Skeletal muscle tissue (tissue), 4 donors: Measurements from ENCODE around the gene REPIN1. TPM values are rescaled to one million over a fixed set of nuclear protein-coding genes. Genes with fewer than 3 reads are reported as not detected.
A peak's percentile ranks its signal among the peaks of the same experiment; 100 is the strongest.

Experiments used
- H3K27ac ChIP-seq: one replicate; pipeline ENCODE4 v1.7.0; 2013; ENCODE audit warnings: mild to moderate bottlenecking, low read depth, low read length, inconsistent platforms
- H3K27me3 ChIP-seq, 3 donors: one replicate each; pipeline ENCODE4 v1.7.0; 2013; ENCODE audit warnings: low read length in 3 of 3; ENCODE audit not compliant: control insufficient read depth in 3 of 3, insufficient read depth in 3 of 3
- H3K36me3 ChIP-seq, 3 donors: one replicate each; pipeline ENCODE4 v1.7.0; 2013; ENCODE audit warnings: low read length in 3 of 3; ENCODE audit not compliant: control insufficient read depth in 3 of 3, insufficient read depth in 3 of 3
- H3K4me1 ChIP-seq, 3 donors: one replicate each; pipeline ENCODE4 v1.7.0; 2013; ENCODE audit warnings: low read length in 3 of 3, mild to moderate bottlenecking in 3 of 3; ENCODE audit not compliant: control insufficient read depth in 3 of 3, insufficient read depth in 3 of 3
- H3K4me3 ChIP-seq, 3 donors: one replicate each; pipeline ENCODE4 v1.7.0; 2013; ENCODE audit warnings: low read length in 3 of 3
- H3K9ac ChIP-seq, 3 donors: one replicate each; pipeline ENCODE4 v1.7.0; 2013; ENCODE audit warnings: low read length in 3 of 3, mild to moderate bottlenecking in 3 of 3, moderate library complexity in 2 of 3, low read depth in 1 of 3
- H3K9me3 ChIP-seq, 3 donors: one replicate each; pipeline ENCODE4 v1.7.0; 2013; ENCODE audit warnings: low read length in 3 of 3; ENCODE audit not compliant: control insufficient read depth in 3 of 3
- total RNA-seq: library from RNA; depleted of rRNA; stranded (reverse); fragments of >200 nt; gene quantifications from one replicate; pipeline ENCODE4 v1.2.3, GENCODE V29; 2014
- donor health status: Osteomylitis.

REPIN1 gene
- total RNA-seq, 1 donor from 2014 or later, result 31.3 TPM

DNA sequence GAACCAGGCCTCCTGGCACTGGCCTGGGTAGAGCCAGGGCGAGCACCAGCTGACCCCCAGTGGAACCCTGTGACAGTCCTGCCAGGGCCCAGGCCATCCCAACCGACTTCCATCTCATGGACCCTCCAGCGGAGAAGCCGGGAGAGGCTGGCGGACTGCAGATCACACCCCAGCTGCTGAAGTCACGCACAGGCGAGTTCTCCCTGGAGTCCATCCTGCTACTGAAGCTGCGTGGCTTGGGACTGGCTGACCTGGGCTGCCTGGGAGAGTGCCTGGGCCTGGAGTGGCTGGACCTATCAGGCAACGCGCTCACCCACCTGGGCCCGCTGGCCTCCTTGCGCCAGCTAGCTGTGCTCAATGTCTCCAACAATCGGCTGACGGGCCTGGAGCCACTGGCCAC, 31.9 kb upstream of the REPIN1 start:
- Histone ChIP-seq H3K27me3 (peaks cover 22 to 31% (median 23%) of the 10 kb centered on the region in 3 donors), H3K4me1 (peaks cover 9 to 16% (median 15%) of the 10 kb centered on the region in 3 donors), H3K27ac (no peak overlapping the region), H3K36me3 (no peaks in the 10 kb centered on the region), H3K9ac (no peak overlapping the region), H3K4me3 (no peak overlapping the region), H3K9me3 (no peaks in the 10 kb centered on the region)

DNA sequence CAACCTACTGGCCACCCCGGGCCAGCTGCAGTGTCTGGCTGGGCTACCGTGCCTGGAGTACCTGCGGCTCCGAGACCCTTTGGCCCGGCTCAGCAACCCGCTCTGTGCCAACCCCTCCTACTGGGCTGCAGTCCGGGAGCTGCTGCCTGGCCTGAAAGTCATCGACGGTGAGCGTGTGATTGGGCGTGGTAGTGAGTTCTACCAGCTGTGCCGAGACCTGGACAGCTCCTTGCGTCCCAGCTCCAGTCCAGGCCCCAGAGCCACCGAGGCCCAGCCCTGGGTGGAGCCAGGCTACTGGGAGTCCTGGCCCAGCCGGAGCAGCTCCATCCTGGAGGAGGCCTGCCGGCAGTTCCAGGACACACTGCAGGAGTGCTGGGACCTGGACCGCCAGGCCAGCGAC, 31.4 kb upstream of the REPIN1 start:
- peaks cover 13 to 18% (median 16%) of the 10 kb centered on the region in 3 donors for H3K4me1 ChIP-seq
- H3K27me3 ChIP-seq, result peaks cover 27 to 35% (median 28%) of the 10 kb centered on the region in 3 donors
- H3K9ac ChIP-seq, result no peak overlapping the region
- no peak overlapping the region for H3K4me3 ChIP-seq
- no peak overlapping the region for H3K27ac ChIP-seq
- no peaks in the 10 kb centered on the region for H3K36me3 ChIP-seq
- H3K9me3 ChIP-seq, result no peaks in the 10 kb centered on the region

DNA sequence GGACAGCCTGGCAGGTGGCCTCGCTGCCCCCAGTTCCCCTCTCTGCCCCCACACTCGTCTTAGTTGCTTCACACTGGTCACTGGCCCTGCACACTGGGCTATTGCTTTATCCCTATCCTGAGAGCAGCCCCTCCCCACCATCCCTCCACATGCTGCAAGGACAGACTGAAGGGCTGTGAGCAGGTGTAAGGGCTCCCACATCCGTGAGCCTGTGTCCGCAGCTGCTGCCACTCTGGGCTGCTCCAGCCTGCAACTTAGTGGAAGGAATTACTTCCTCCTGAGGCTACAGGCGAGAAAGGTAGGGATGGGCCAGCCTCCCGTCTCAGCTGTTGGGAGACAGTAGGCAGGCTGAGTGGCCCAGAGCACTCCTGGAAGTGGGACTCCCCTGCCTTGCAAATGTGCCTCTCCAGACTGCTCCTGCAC, 31.0 kb upstream of the REPIN1 start:
- Histone ChIP-seq H3K9me3 (no peaks in the 10 kb centered on the region), H3K9ac (no peak overlapping the region), H3K4me3 (no peak overlapping the region), H3K36me3 (no peaks in the 10 kb centered on the region), H3K27ac (no peak overlapping the region), H3K27me3 (peaks cover 28 to 40% (median 32%) of the 10 kb centered on the region in 3 donors), H3K4me1 (peaks cover 13 to 18% (median 16%) of the 10 kb centered on the region in 3 donors)

DNA sequence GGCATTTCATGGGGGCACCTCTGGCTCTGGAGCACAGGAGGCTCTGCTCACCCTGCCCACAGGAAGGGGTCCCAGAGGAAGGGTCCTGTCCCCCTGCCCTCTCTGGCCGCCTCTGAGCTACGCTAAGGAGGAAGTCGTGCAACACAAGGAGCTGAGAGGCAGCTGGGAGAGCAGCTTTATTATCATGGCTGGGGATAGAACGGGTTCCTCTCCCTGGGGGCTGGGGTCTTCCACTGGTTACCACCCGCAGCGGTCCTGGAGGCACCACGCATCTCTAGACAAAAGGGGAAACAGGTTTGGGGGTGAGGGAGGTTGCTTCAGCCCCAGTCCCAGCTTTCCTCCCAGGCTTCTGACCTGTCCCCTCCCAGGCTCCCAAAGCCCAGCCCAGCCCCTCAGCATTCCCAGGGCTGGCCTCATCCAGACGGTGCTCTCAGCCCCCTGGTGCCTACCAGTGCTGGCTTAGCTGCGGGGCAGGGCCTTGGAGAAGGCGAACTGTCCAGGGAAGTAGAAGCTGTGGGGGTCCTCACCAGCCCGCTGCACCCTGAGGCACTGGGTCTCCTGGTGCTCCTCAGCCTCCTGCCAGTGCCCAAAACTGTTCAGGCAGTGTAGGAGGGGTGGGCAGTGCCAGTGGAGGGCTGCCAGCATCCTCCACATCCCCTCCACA, 30.3 kb upstream of the REPIN1 start:
- Histone ChIP-seq H3K27me3 (peaks cover 28 to 43% (median 38%) of the 10 kb centered on the region in 3 donors), H3K27ac (no peak overlapping the region), H3K4me3 (no peak overlapping the region), H3K9ac (no peak overlapping the region), H3K36me3 (no peaks in the 10 kb centered on the region), H3K9me3 (no peaks in the 10 kb centered on the region), H3K4me1 (peaks cover 13 to 18% (median 16%) of the 10 kb centered on the region in 3 donors)

DNA sequence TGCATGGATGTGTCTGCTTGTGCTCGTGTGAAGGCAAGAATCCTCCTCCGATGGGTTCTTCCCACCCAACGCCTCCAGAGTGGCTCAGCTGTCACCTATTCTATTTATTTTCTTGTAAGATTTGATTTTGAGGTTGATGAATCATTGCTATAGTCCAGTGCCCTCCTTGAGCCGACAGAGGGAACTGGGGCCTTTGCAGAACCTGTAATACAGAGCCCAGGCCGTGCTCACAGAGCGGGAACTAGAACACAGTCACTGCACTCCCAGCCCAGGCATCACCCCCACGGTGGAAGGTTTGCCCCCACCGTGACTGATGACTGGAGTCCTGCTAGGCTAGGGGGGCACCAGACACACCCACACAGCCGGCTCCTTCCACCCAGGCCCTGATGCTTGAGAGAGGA, 29.2 kb upstream of the REPIN1 start:
- peaks cover 28 to 47% (median 44%) of the 10 kb centered on the region in 3 donors for H3K27me3 ChIP-seq
- H3K9ac ChIP-seq, result no peak overlapping the region
- peaks cover 0 to 5% (median 0%) of the 10 kb centered on the region in 3 donors for H3K9me3 ChIP-seq
- H3K27ac ChIP-seq, result no peak overlapping the region
- peaks cover 13 to 18% (median 16%) of the 10 kb centered on the region in 3 donors for H3K4me1 ChIP-seq
- no peaks in the 10 kb centered on the region for H3K36me3 ChIP-seq
- peak overlapping the region in 1 of 3 donors; percentile 56 for H3K4me3 ChIP-seq

DNA sequence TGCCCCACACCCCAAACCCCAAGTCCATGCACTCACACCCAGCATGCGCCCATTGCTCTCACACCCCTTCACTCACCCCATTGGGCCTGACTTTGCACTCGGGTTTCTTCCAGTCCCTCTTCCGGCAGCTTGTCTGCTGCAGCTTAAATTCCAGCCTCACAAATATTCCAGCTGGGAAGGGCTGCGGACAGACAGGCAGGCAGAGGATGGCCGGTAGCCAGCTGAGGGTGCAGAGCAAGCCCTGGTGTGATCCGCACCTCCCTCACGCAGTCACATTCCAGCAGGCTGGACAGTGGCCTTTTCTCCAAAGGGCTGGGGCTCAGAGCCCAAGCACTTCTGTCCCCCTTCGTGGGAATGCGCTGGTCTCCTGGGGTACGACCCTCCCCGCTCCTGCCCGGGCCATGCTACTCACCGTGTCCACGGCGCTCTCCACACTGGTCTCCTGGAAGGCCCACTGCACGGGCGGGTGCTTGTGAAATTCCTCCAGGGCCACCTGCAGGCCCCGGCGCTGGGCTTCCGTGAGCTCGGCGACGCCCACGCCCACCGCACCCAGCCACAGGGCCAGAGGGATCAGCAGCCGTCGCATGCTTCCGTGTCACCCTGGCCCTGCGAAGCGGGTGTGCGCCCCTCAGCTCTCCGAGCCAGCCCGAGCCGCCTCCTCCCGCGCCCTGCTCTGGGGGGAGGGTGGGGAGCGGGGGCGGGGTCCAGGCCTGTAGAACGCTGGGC, 28.4 kb upstream of the REPIN1 start:
- Histone ChIP-seq H3K9me3 (peaks cover 0 to 5% (median 0%) of the 10 kb centered on the region in 3 donors), H3K4me3 (peak overlapping the region; percentile 54 to 58 (median 56)), H3K36me3 (no peaks in the 10 kb centered on the region), H3K9ac (peak overlapping the region; percentile 23 to 50 (median 40)), H3K27ac (no peak overlapping the region), H3K27me3 (peaks cover 28 to 47% (median 46%) of the 10 kb centered on the region in 3 donors), H3K4me1 (peaks cover 13 to 18% (median 16%) of the 10 kb centered on the region in 3 donors)

DNA sequence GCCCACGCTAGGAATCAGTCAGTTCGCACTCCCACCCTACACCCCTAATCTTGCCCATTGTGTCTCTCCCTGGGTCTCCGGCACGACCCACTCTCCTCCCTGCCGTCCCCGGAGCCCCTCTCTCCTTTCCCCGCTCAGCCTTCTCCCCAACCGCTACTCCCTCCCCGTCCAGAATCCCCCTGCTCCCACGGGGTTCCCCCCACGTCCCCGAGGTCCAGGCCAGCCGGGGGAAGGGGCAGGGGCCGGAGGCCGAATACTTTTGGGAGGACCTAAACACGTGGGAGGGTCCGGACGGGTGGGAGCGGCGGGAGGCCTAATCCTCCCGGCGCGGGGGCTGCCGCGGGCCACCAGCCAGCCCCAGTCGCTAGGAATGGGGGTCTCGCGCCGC, 27.8 kb upstream of the REPIN1 start:
- H3K4me3 ChIP-seq, result peak overlapping the region; percentile 56 to 67 (median 56)
- H3K36me3 ChIP-seq, result no peaks in the 10 kb centered on the region
- peak overlapping the region in 2 of 3 donors; percentile 57 to 67 for H3K9ac ChIP-seq
- peaks cover 13 to 15% (median 13%) of the 10 kb centered on the region in 3 donors for H3K4me1 ChIP-seq
- peak overlapping the region; percentile 36 for H3K27ac ChIP-seq
- peaks cover 0 to 5% (median 0%) of the 10 kb centered on the region in 3 donors for H3K9me3 ChIP-seq
- H3K27me3 ChIP-seq, result peaks cover 28 to 47% (median 46%) of the 10 kb centered on the region in 3 donors

DNA sequence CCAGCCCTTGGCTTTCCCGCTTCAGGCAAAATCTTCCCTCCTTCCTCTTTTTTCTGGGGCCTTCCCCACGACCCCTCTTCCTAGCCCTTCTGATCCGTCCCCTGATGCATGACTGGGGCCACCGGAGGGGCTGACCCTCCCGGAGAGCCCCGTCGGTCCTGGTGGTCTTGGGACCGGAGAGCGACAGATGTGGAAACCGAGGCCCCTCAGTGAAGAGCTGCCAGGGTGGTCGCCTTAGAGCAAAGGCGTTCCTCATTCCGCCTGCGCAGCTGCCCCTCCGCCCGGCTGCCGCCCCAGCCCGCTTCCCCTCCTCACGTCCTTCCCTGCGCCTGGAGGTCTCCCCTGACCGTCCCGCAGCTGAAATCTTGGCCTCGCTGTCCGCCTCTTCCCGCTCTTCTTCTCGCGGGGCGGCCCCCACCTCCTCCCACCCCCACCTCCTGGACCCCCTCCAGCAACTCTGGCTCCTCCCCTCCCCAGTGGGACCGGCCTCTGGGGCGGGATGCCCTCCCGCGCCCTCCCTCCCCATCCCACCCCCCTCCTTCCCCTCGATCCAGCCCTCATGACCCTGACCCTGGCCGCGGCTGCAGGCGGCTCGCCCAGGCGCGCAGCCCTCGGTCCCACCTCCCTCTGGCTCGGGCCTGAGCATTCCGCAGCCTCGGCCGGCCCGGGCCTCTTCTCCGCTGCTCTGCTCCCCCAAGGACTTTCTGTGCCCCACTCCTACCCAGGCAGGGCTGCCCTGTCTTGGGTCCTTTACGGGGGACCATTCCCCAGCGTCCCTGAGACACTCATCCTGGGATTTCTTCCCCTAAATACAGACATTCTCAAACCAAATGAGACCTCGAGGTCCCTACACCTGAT, 27.1 kb upstream of the REPIN1 start, which contains the start of gene RARRES2:
RARRES2 (minus strand) TSS at position 367 of the 858 bp plus-strand sequence. CDS start 1,020 bp downstream, outside the sequence.
- Histone ChIP-seq H3K27ac (peak within 1 kb of the TSS; percentile 36), H3K9me3 (peaks cover 0 to 5% (median 0%) of the 10 kb centered on the region in 3 donors), H3K4me3 (peak within 1 kb of the TSS; percentile 56 to 67 (median 58)), H3K9ac (peak within 1 kb of the TSS in 2 of 3 donors; percentile 66 to 67), H3K36me3 (no peaks in the 10 kb centered on the region), H3K27me3 (peaks cover 28 to 49% (median 47%) of the 10 kb centered on the region in 3 donors), H3K4me1 (peaks cover 11 to 15% (median 13%) of the 10 kb centered on the region in 3 donors)

DNA sequence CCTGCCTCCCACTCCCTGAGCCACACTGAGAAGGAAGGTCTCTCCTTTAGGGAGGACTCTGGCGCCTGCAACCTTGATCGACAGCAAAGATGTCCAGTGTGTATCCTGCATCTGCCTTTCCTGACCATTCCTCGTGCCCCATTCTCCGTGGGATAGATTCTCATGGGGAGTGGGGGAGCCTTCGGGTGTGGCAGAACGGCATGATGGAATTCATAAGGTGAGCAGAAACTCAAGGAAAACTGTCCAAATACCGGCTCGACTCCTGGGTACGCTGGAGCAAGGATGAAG, 26.6 kb upstream of the REPIN1 start:
- H3K36me3 ChIP-seq, result no peaks in the 10 kb centered on the region
- peaks cover 11 to 15% (median 13%) of the 10 kb centered on the region in 3 donors for H3K4me1 ChIP-seq
- peak overlapping the region in 1 of 3 donors; percentile 66 for H3K9ac ChIP-seq
- H3K27me3 ChIP-seq, result peaks cover 28 to 49% (median 47%) of the 10 kb centered on the region in 3 donors
- no peak overlapping the region for H3K27ac ChIP-seq
- peak overlapping the region in 1 of 3 donors; percentile 29 for H3K4me3 ChIP-seq
- H3K9me3 ChIP-seq, result peaks cover 0 to 5% (median 0%) of the 10 kb centered on the region in 3 donors
